K562 (cell line): ENCODE measurements around the gene GLG1.
"Not testable (repeated sequence)": the region's sequence is repeated elsewhere in the genome, so short reads cannot be mapped to it uniquely, and the experiment has no call there.

ENCODE experiments used
- ATF1 ChIP-seq, 2 experiments: fragments of 450-650 bp in 1 of 2; IDR thresholded peaks; 2 replicates each; pipeline ENCODE4 v1.6.1; 2016; ENCODE audit warnings: missing compliant biosample characterization in 1 of 2, missing genetic modification characterization in 1 of 2
- BMI1 ChIP-seq: fragments of 150-350 bp; IDR thresholded peaks from 2 replicates; pipeline ENCODE4 v1.6.1; 2014; ENCODE audit warnings: low read length
- CBFB ChIP-seq: sonication (generic); formaldehyde crosslinking; IDR thresholded peaks from 2 replicates; pipeline ENCODE4 v1.4.0; 2020; ENCODE audit warnings: mild to moderate bottlenecking, missing genetic modification reagents
- DPF2 ChIP-seq: fragments of 450-650 bp; IDR thresholded peaks from 2 replicates; pipeline ENCODE4 v1.6.1; 2016
- HIVEP1 ChIP-seq: fragments of 250-450 bp; sonication (Bioruptor Pico); IDR thresholded peaks from 2 replicates; pipeline ENCODE4 v1.4.0; 2020; ENCODE audit warnings: mild to moderate bottlenecking
- MTA3 ChIP-seq: fragments of 450-650 bp; formaldehyde crosslinking; IDR thresholded peaks from 2 replicates; pipeline ENCODE4 v1.6.1; 2017; ENCODE audit warnings: mild to moderate bottlenecking, borderline replicate concordance
- MTF1 ChIP-seq: fragments of 250-450 bp; sonication (Bioruptor Pico); IDR thresholded peaks from 2 replicates; pipeline ENCODE4 v1.9.0; 2021; ENCODE audit warnings: moderate library complexity, mild to moderate bottlenecking, inconsistent platforms, borderline replicate concordance
- RCOR1 ChIP-seq, 2 experiments: IDR thresholded peaks; 2 replicates each; pipeline ENCODE4 v1.6.1; 2012; ENCODE audit warnings: low read depth in 2 of 2, low read length in 2 of 2, borderline replicate concordance in 1 of 2, improper control_type of control experiment in 1 of 2
- SIX5 ChIP-seq, 2 experiments: IDR thresholded peaks; 2 replicates each; pipeline ENCODE4 v1.6.1; 2011; ENCODE audit warnings: low read length in 2 of 2, borderline replicate concordance in 1 of 2, low read depth in 1 of 2, mild to moderate bottlenecking in 1 of 2, moderate library complexity in 1 of 2; ENCODE audit not compliant: insufficient read depth in 1 of 2
- SP1 ChIP-seq: sonication (generic); formaldehyde crosslinking; IDR thresholded peaks from 2 replicates; pipeline ENCODE4 v1.8.1; 2022; ENCODE audit warnings: mild to moderate bottlenecking, missing genetic modification reagents
- ZFP1 ChIP-seq: fragments of 450-650 bp; formaldehyde crosslinking; IDR thresholded peaks from 2 replicates; pipeline ENCODE4 v1.4.0; 2020; ENCODE audit warnings: mild to moderate bottlenecking, mixed read lengths
- TF ChIP-seq, protein P1 (sequence below): fragments of 250-450 bp; sonication (Bioruptor Pico); IDR thresholded peaks from 2 replicates; pipeline ENCODE4 v1.5.0; 2022; ENCODE audit warnings: mild to moderate bottlenecking
- TF ChIP-seq, protein P2 (sequence below), 3 experiments: IDR thresholded peaks in 2 of 3; conservative IDR thresholded peaks in 1 of 3; 2 replicates each; pipeline ENCODE4 v1.5.1; 2011 to 2012; ENCODE audit warnings: low read length in 3 of 3, mild to moderate bottlenecking in 3 of 3, control low read depth in 2 of 3, improper control_type of control experiment in 1 of 3, inconsistent platforms in 1 of 3, low read depth in 1 of 3, mixed read lengths in 1 of 3, moderate library complexity in 1 of 3; ENCODE audit not compliant: insufficient read depth in 2 of 3

DNA sequence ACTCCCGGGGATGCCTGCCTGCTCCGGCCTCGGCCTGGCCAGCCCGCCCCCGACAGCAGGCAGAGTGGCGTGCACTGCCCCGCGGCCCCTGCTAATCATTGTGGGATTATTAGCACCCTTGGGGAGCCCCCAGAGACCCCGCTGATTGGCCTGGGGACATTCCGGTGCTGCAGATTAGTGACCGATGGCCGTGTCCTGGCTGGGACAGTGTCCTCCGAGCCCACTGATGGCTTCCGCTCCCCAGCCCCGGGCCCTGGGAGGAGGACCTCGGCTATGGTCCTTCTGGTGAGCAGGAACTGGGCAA lies 185.5 kb downstream of the GLG1 start:
- not testable (repeated sequence) for TF ChIP-seq ZFP1 (CRISPR knock-in tag); CBFB (CRISPR knock-in tag); BMI1; RCOR1 (IDR thresholded peaks at IDR 0.05; ENCODE audit: borderline replicate concordance in 1 of 2, low read depth in 2 of 2, low read length in 2 of 2); SP1; MTA3; HIVEP1 (CRISPR knock-in tag); ATF1 (CRISPR knock-in tag; IDR thresholded peaks at IDR 0.05); ATF1 (tag; IDR thresholded peaks at IDR 0.05); MTF1 (CRISPR knock-in tag); SIX5 (IDR thresholded peaks at IDR 0.05; ENCODE audit: borderline replicate concordance in 1 of 2, insufficient read depth in 1 of 2, low read depth in 1 of 2, low read length in 2 of 2); DPF2
- TF ChIP-seq, protein P1, sequence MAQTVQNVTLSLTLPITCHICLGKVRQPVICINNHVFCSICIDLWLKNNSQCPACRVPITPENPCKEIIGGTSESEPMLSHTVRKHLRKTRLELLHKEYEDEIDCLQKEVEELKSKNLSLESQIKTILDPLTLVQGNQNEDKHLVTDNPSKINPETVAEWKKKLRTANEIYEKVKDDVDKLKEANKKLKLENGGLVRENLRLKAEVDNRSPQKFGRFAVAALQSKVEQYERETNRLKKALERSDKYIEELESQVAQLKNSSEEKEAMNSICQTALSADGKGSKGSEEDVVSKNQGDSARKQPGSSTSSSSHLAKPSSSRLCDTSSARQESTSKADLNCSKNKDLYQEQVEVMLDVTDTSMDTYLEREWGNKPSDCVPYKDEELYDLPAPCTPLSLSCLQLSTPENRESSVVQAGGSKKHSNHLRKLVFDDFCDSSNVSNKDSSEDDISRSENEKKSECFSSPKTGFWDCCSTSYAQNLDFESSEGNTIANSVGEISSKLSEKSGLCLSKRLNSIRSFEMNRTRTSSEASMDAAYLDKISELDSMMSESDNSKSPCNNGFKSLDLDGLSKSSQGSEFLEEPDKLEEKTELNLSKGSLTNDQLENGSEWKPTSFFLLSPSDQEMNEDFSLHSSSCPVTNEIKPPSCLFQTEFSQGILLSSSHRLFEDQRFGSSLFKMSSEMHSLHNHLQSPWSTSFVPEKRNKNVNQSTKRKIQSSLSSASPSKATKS (CRISPR knock-in tag), result not testable (repeated sequence)
- TF ChIP-seq, protein P2, sequence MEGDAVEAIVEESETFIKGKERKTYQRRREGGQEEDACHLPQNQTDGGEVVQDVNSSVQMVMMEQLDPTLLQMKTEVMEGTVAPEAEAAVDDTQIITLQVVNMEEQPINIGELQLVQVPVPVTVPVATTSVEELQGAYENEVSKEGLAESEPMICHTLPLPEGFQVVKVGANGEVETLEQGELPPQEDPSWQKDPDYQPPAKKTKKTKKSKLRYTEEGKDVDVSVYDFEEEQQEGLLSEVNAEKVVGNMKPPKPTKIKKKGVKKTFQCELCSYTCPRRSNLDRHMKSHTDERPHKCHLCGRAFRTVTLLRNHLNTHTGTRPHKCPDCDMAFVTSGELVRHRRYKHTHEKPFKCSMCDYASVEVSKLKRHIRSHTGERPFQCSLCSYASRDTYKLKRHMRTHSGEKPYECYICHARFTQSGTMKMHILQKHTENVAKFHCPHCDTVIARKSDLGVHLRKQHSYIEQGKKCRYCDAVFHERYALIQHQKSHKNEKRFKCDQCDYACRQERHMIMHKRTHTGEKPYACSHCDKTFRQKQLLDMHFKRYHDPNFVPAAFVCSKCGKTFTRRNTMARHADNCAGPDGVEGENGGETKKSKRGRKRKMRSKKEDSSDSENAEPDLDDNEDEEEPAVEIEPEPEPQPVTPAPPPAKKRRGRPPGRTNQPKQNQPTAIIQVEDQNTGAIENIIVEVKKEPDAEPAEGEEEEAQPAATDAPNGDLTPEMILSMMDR (IDR thresholded peaks at IDR 0.05 in 2 of 3, conservative IDR thresholded peaks at IDR 0.05 in 1 of 3; ENCODE audit: insufficient read depth in 2 of 3, low read depth in 1 of 3, low read length in 3 of 3), result not testable (repeated sequence)
